Ecto neural progenitor cell (in vitro differentiated cells): ENCODE results near the gene TAOK1.

ENCODE experiments used
- DNase-seq: peaks from one replicate; pipeline ENCODE4 v3.0.0-alpha.2; 2018; ENCODE audit warnings: low spot score

Gene TAOK1

DNA sequence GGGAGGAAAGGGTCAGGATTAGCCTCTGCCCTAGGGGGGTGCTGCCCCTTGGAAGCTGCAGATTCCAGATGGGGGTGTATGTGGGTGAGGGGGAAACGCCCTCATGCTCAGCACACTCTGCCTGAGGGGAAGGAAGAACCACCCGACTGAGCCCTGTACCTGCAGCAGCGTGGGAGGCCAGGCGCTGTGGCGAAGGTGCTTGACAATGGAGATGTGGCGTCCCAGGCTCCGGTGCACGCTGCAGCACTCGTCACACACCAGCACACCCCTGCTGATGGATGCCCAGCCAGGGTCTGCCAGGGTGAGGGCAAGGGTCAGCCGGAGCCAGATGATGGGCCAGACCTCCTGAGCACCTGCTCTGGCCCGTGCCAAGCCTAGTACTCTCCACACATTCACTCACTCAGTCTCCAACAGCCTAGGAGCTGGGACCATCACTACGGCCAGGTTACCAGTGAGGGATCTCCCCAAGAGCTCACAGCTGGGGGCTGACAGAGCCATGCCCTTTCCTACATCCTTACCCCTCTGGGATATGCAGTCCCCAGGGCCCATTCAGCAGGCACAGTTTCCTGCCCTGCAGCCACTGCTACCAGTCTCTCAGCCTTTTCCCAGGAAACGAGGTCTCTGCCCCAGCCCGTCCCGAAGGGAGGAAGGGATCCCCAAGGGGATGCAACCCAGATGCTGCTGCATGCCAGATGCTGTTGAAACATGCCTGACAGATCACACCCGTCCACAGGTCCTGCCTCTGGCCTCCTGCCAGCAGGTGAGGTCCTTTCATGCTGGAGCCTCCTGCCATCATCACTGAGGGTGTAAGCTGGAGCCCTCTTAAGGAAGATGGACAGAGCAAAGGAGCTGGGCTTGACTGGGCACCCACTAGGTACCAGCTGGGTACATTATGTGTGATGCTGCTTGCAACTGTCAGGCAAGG is 193.4 kb downstream of the TAOK1 start:
- peak; percentile 47 for DNase-seq

GRCh38 chr17:29584452-29585079 is 194.4 kb downstream of the TAOK1 start:
- DNase-seq = peak; percentile 57

GRCh38 chr17:29585080-29585751 is 195.1 kb downstream of the TAOK1 start:
- DNase-seq = peak; percentile 50

- DNase-seq = peak; percentile 49
These were observed 196.7 kb downstream of the TAOK1 start for GRCh38 chr17:29586676-29587469.

GRCh38 chr17:29587591-29587990 is 197.4 kb downstream of the TAOK1 start:
- DNase-seq = peak; percentile 61

GRCh38 chr17:29588017-29588561 is 197.9 kb downstream of the TAOK1 start:
- peak; percentile 52 for DNase-seq

DNA sequence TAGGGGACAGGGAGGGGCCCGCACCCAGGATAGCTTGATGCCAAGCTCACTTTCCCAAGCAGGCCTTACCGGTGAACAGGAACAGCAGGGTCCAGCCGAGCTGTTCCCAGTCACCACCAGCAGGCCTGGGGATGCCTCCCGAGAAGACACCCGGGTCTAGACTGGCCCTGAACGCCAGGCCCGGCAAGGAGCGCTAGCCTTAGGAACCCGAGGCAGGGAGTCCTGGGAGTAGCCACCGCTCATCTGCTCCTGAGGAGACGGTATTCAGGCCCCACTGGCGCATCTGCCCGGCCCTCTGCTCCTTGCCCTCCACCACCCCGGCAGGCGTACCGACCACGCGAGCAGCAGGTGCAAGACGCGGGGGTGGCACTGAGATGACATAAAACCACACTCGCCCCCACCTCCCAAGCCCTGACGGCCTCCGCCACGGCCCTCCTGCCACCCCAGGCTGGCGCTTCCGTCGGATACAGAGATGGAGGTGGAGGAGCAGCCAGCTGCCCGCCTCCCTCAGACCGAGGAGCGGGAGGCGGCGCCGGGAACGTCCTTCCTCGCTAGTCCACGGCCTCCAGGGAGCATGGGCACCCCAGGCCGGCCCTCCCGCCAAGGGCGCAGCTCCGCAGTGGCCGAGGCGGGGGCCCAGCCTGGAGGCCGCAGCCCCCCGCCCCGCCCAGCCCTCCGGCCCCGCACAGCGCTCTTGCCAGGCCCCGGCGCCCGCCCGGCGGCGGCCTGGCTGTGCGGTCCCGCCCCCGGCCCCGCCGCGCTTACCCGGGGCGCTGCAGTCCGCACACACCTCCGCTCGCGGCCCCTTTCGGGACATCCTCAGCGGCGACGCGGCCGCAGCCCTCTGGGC is 198.6 kb downstream of the TAOK1 start:
- DNase-seq = peak; percentile 74

GRCh38 chr17:29589524-29590410 is 199.6 kb downstream of the TAOK1 start, which contains the start of gene GIT1:
GIT1 (minus strand) TSS chr17:29589648; CDS start chr17:29589378, 270 bp downstream.
- DNase-seq = peak; percentile 93

GRCh38 chr17:29590411-29591145 is 200.4 kb downstream of the TAOK1 start:
- DNase-seq = peak; percentile 69

GRCh38 chr17:29591146-29591736 is 201.1 kb downstream of the TAOK1 start:
- peak; percentile 85 for DNase-seq

DNA sequence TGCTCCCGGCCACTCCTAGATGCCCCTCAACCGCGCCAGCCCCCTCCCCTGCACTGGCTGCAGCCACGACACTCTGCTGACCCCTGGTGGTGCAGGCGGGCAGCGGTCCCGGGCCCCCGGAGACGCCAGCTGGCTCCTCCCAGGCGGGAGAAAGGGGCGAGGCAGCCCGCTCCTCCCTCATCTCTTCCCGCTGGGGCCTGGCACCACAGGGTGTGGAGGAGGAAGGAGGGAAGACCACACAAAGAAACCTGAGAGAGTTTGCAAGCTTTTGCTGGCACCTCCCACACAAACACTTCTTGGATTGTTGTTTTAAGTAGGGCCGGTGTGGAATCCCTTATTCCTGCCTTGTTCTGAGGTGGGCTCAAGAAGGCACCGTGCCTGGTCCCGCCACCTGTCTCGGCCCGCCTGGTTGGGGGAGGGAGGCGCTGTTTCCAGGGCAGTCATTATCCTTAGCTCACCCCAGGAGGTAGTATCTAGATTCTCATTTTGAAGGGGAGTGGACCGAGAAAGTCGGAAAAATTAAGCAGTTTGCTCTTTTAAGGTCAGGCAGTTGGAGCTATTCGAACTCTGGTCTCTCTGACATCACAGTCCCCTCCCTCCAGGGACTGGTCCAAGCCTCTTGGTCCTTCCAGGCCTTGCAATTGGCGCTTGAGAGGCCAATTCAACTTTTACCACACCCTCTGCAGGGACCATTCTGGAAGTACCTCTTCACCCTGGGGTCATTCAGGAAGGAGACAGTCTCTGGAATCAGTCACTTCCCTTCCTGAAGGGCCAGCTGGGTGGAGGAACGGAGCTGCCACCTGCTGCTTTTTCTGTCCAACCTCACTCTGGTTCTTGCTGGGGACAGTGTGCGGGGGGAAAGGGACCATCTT is 201.8 kb downstream of the TAOK1 start:
- DNase-seq = peak; percentile 99

DNA sequence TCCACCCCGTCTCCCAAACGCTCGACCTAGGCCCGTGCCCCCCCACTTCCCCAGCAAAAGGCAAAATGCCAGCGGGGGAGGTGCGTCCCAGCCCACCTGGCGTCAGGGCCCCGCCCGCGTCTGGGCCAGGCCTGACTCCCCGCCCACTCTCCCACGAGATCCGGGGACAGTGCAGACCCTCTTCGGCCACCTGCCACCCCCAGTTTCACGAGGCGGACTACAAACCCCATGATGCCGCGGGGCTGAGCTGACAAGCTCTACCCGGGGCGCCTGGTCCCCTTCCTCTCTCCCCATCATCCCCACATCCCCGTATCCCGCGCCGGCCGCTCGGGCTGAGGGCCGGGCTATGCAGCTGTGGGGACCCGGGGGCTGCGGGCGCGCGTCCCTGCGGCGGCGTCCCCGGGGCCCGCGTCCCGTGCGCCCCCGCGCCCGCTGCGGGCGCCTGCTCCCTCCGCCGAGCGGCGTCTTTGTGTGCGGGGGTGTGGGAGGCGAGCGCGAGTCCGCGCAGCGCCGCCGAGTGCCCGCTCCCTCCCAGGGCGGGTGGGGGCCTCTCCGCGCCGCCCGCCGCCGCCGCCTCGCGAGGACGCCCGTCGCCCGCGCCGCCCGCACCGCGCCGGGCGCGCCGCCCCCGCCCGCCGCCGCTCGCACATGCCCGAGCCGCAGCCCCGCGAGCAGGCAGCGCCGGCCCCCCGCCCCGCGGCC is 202.8 kb downstream of the TAOK1 start, which contains the start of gene ANKRD13B:
Gene ANKRD13B, plus strand, starts transcription at position 283 of the 702 bp plus-strand sequence. CDS start 490 bp downstream, outside the sequence.
- peak; percentile 82 for DNase-seq

GRCh38 chr17:29593591-29594518 is 203.7 kb downstream of the TAOK1 start:
- peak; percentile 82 for DNase-seq

GRCh38 chr17:29594519-29595090 is 204.4 kb downstream of the TAOK1 start:
- DNase-seq = no peak
